Lung (tissue), 12 donors: ENCODE measurements around the gene CES3. TPM values are rescaled to one million over a fixed set of nuclear protein-coding genes. Genes with fewer than 3 reads are reported as not detected.

ENCODE experiments used
- ATAC-seq: fragments of 200-7000 bp; cut with Tn5 transposase; one replicate; pipeline ENCODE4 v1.9.1; 2020; ENCODE audit warnings: moderate number of reproducible peaks; ENCODE audit not compliant: insufficient read depth, low FRiP score
- DNase-seq, 3 donors: peaks; one replicate each; pipeline ENCODE4 v3.0.0-alpha.2; 2013 to 2017
- H3K27ac ChIP-seq, 2 donors: one replicate each; pipeline ENCODE4 v1.5.1; 2013; ENCODE audit warnings: mild to moderate bottlenecking in 2 of 2, moderate library complexity in 2 of 2, control low read depth in 1 of 2, inconsistent platforms in 1 of 2, low read depth in 1 of 2, low read length in 1 of 2
- H3K27me3 ChIP-seq, 3 donors: one replicate each; pipeline ENCODE4 v1.5.1; 2013; ENCODE audit warnings: low read length in 2 of 3; ENCODE audit not compliant: control insufficient read depth in 3 of 3, insufficient read depth in 3 of 3
- H3K36me3 ChIP-seq, 4 donors: one replicate each; pipeline ENCODE4 v1.5.1; 2013; ENCODE audit warnings: low read length in 4 of 4, mild to moderate bottlenecking in 1 of 4, moderate library complexity in 1 of 4; ENCODE audit not compliant: control insufficient read depth in 4 of 4, insufficient read depth in 4 of 4
- H3K4me1 ChIP-seq, 5 donors: one replicate each; pipeline ENCODE4 v1.5.1; 2013; ENCODE audit warnings: low read length in 5 of 5, mild to moderate bottlenecking in 2 of 5, moderate library complexity in 1 of 5; ENCODE audit not compliant: control insufficient read depth in 5 of 5, insufficient read depth in 5 of 5
- H3K4me3 ChIP-seq: one replicate; pipeline ENCODE4 v1.5.1; 2013; ENCODE audit warnings: mild to moderate bottlenecking, control low read depth, moderate library complexity
- H3K9ac ChIP-seq, 2 donors: one replicate each; pipeline ENCODE4 v1.5.1; 2013; ENCODE audit warnings: low read length in 2 of 2, control low read depth in 1 of 2; ENCODE audit not compliant: insufficient read depth in 1 of 2
- H3K9me3 ChIP-seq, 4 donors: one replicate each; pipeline ENCODE4 v1.5.1; 2013; ENCODE audit warnings: low read length in 3 of 4, mild to moderate bottlenecking in 1 of 4, moderate library complexity in 1 of 4; ENCODE audit not compliant: control insufficient read depth in 4 of 4, insufficient read depth in 3 of 4
- WGBS, 2 donors: extraction: QIAGEN DNeasy Blood & Tissue Kit; methylation state at CpG; one replicate each; pipeline ENCODE4 v1.1.7; 2013; 5-methylcytosine and 5-hydroxymethylcytosine counted together
- polyA plus RNA-seq, 2 donors: library from polyadenylated mRNA; stranded (reverse); fragments of 200-250 nt; gene quantifications; one replicate each; pipeline ENCODE4 v1.2.1, GENCODE V29; 2013
- total RNA-seq, 2 donors: library from RNA; depleted of rRNA in 1 of 2; stranded (reverse); fragments of >200 nt in 1 of 2; gene quantifications; one replicate each; pipeline ENCODE4 v1.2.1, GENCODE V29; 2014 to 2021
- TF ChIP-seq, protein P1 (sequence below): IDR thresholded peaks from 2 replicates; pipeline ENCODE4 v1.5.1; 2012; ENCODE audit warnings: mild to moderate bottlenecking; ENCODE audit errors: control extremely low read depth, extremely low read depth
- donor health status: control.
- donor health status: control.
- donor health status: Bipolar disorder and iron deficiency.
- donor health status: healthy.
- donor health status: DM: yes; HTN: yes; CAD: no.

Gene CES3
- total and polyA plus RNA-seq, 4 donors, result 0.57 to 2.6 (median 0.91) TPM

GRCh38 chr16:66950971-66951790, 9.9 kb upstream of the CES3 start:
- H3K27ac ChIP-seq, result no peak overlapping the region
- DNase-seq (no peak), ATAC-seq (no peak)
- 81 to 88% methylated on average over 4 of the region's 4 CpGs for WGBS, 2 donors
- H3K27me3 ChIP-seq, result peaks cover 0 to 37% (median 25%) of the 10 kb centered on the region in 3 donors
- peaks cover 0 to 21% (median 6%) of the 10 kb centered on the region in 5 donors for H3K4me1 ChIP-seq
- H3K9ac ChIP-seq, result no peak overlapping the region
- TF ChIP-seq, protein P1, sequence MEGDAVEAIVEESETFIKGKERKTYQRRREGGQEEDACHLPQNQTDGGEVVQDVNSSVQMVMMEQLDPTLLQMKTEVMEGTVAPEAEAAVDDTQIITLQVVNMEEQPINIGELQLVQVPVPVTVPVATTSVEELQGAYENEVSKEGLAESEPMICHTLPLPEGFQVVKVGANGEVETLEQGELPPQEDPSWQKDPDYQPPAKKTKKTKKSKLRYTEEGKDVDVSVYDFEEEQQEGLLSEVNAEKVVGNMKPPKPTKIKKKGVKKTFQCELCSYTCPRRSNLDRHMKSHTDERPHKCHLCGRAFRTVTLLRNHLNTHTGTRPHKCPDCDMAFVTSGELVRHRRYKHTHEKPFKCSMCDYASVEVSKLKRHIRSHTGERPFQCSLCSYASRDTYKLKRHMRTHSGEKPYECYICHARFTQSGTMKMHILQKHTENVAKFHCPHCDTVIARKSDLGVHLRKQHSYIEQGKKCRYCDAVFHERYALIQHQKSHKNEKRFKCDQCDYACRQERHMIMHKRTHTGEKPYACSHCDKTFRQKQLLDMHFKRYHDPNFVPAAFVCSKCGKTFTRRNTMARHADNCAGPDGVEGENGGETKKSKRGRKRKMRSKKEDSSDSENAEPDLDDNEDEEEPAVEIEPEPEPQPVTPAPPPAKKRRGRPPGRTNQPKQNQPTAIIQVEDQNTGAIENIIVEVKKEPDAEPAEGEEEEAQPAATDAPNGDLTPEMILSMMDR, result no peak
- no peaks in the 10 kb centered on the region for H3K9me3 ChIP-seq
- no peak overlapping the region for H3K4me3 ChIP-seq
- no peaks in the 10 kb centered on the region for H3K36me3 ChIP-seq

GRCh38 chr16:66952430-66953110, 8.5 kb upstream of the CES3 start:
- DNase-seq (no peak), ATAC-seq (no peak)
- Histone ChIP-seq H3K27me3 (peaks cover 0 to 37% (median 25%) of the 10 kb centered on the region in 3 donors), H3K27ac (no peak overlapping the region), H3K4me3 (no peak overlapping the region), H3K4me1 (peaks cover 0 to 18% (median 5%) of the 10 kb centered on the region in 5 donors), H3K36me3 (no peaks in the 10 kb centered on the region), H3K9me3 (no peaks in the 10 kb centered on the region), H3K9ac (no peak overlapping the region)
- TF ChIP-seq, protein P1, result no peak
- WGBS, 2 donors, result 86 to 93% methylated on average over 7 of the region's 7 CpGs

GRCh38 chr16:66953462-66954096, 7.5 kb upstream of the CES3 start:
- TF ChIP-seq, protein P1, result no peak
- peaks cover 0 to 29% (median 22%) of the 10 kb centered on the region in 3 donors for H3K27me3 ChIP-seq
- peaks cover 0 to 8% (median 3%) of the 10 kb centered on the region in 5 donors for H3K4me1 ChIP-seq
- no peak overlapping the region for H3K27ac ChIP-seq
- H3K36me3 ChIP-seq, result no peaks in the 10 kb centered on the region
- no peaks in the 10 kb centered on the region for H3K9me3 ChIP-seq
- no peak overlapping the region for H3K4me3 ChIP-seq
- DNase-seq (no peak), ATAC-seq (no peak)
- WGBS, 2 donors, result 82 to 85% methylated on average over 10 of the region's 10 CpGs
- no peak overlapping the region for H3K9ac ChIP-seq
